Sciatic nerve (tissue), 2 donors: Measurements from ENCODE around the gene NYAP2. TPM values are rescaled to one million over a fixed set of nuclear protein-coding genes. Genes with fewer than 3 reads are reported as not detected.

Experiments
- ATAC-seq: fragments of 200-7000 bp; cut with Tn5 transposase; one replicate; pipeline ENCODE4 v1.9.1; 2020; ENCODE audit warnings: mild to moderate bottlenecking, moderate library complexity
- DNase-seq: peaks from one replicate; pipeline ENCODE4 v3.0.0-alpha.2; 2020; ENCODE audit warnings: low spot score
- intact Hi-C: fragments of 100-400 bp; cut with DNase I; formaldehyde crosslinking; loops from one replicate; pipeline ENCODE4 v1.14.2; 2022
- total RNA-seq: library from RNA; stranded (reverse); fragmentation: NEBNext Ultra II Directional; extraction: Animal tissue kit (Norgen Biotek cat#: 25700); gene quantifications from one replicate; pipeline ENCODE4 v1.2.1, GENCODE V29; 2021
- donor health status: DM: no; HTN: no; CAD: no.
- donor health status: DM: no; HTN: no; CAD: no.

NYAP2 gene
- total RNA-seq = 0.22 TPM

GRCh38 chr2:225399504-225399903, at the start of gene NYAP2:
TSS of gene NYAP2 (plus strand) at chr2:225399710. CDS start at chr2:225408881, 9,171 bp downstream.
- DNase-seq = no peak
- ATAC-seq = no peak
- intact Hi-C loops = no loop called here

- intact Hi-C loops = no loop called here
- no peak for DNase-seq
- ATAC-seq = no peak
Measured at GRCh38 chr2:225353579-225354085, 45.9 kb upstream of the NYAP2 start.

- ATAC-seq (no peak), DNase-seq (no peak)
- intact Hi-C loops = no loop called here
Measured at GRCh38 chr2:225354281-225354774, 45.2 kb upstream of the NYAP2 start.

DNA sequence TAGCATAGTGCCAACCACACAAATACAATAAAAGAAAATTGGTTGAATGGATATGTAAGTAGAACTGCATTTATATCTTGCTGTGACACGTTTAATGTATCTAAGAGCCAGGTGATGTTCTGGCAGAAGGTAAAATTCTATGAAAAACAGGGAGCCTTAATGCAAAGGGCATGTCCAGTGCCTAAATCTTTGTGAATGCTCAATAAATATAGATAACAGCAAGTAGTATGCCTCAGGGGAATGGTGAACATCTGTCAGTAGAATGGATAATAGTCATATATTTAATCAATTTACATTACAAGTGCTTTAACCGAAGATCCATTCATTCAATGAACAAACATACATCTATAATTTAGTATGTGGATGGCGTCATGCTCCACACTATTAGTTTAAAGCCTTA, 43.7 kb upstream of the NYAP2 start:
- ATAC-seq = no peak
- intact Hi-C loops = no loop called here

DNA sequence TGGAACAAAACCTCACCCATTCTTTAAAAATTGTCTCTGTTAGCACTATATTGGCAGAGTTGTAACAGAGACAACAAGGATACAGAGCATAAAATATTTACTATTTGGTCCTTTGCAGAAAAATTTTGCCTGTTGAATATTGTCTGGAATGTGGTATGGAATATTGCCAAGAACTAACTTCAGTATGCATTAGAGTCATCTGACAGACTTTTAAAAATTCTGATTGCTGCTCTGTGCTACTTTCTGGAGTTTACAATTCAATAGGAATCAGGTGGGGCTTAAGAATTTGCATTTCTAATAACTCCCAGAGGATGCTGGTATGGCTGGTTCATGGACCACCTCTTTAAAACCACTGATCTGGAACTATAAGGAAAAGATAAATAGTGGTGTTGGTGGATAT, 32.8 kb upstream of the NYAP2 start:
- intact Hi-C loops = no loop called here
- no peak for DNase-seq
- ATAC-seq = no peak

More for the DNA sequence above, 43.7 kb upstream of the NYAP2 start:
- DNase-seq = no peak

DNA sequence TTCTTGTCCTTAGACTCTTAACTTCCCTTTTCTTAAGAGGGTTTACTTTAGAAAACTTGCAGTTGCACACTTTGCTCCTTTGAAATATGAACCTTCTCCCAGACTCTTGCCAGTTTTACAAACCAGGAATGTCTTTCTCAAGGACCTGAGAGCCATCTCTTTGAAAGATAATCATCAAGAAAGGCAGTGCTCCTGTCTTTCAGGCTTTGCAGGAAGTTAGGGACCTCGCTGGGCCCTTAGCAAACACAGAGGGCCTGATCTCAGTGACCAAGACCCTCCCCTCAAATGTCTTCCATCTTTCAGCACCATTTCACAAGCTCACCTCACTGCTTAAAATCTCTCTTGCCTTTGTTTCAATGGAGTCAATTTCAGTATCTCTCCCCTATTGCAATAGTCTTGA, 32.0 kb upstream of the NYAP2 start:
- intact Hi-C loops = no loop called here
- ATAC-seq = no peak

DNA sequence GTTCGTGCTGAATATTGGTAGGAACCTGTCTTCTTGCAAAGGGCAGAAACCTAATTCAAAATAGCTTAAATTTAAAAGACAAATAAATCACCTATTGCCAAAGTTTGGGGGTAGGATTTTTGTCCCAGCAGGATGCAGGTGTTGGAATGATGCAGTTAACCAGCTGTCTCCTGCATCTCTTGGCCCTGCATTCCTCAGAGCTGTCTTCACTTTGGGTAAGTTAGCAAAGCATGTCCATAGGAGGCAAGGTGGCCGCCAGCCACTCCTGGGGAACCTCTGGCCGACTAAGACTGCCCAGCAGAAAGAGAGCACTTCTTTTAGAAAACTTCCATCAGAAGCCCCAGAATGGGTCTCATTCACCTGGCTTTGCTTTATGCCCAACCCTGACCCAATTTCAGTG, 20.5 kb upstream of the NYAP2 start:
- no peak for DNase-seq
- intact Hi-C loops = no loop called here

More for the DNA sequence above, 32.0 kb upstream of the NYAP2 start:
- DNase-seq = no peak

DNA sequence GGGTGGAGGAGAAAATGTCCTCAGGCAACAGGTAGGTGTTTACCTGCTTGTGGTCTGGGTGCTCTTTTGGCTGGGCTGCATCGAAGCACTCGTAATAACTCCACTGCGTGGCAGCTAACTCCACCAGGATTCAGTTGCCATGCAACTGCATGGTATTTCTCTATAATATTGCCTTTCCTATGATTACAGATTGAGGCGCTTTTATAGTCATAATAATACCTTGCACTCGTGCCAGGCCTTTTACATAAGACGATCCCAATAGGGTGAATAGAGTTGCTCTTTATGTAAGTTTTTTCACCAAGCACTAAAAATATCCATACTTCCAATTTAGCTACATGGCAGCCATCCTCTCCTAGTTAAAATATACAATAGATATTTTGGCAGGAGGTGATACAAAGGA, 19.7 kb upstream of the NYAP2 start:
- intact Hi-C loops = no loop called here
- ATAC-seq (no peak), DNase-seq (no peak)

More for the DNA sequence above, 20.5 kb upstream of the NYAP2 start:
- ATAC-seq = no peak

- ATAC-seq = no peak
- intact Hi-C loops = no loop called here
- DNase-seq = no peak
Measured at GRCh38 chr2:225381609-225382008, 17.9 kb upstream of the NYAP2 start.

DNA sequence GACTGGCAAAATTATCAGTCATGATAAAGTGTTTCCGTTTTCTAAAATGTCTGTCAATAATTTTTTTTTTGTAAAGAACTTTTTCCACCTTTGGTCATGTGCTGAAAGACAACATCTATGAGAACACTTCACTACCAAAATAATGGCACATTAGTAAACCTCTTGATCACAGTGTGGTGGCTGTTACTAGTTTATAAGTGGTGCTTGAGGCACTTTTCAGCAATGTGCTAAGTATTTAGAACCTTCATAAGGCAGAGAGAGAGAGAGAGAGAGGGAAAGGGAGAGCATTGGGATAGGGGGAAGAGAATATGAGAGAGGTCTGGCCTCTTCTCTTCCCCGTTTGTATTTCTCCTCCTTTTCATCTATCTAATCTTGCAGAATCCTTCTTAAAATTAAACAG, 1.1 kb upstream of the NYAP2 start:
- no peak for DNase-seq
- intact Hi-C loops = no loop called here
- no peak for ATAC-seq

GRCh38 chr2:225400060-225400511, 576 bp downstream of the NYAP2 start:
- ATAC-seq = no peak

GRCh38 chr2:225400546-225401400, 1.3 kb downstream of the NYAP2 start:
- DNase-seq = no peak
- intact Hi-C loops = loop anchor here (10.0 kb wide), 1 partner anchor 1596 kb away; no protein-coding TSS in a partner anchor
- no peak for ATAC-seq

More at GRCh38 chr2:225400060-225400511, 576 bp downstream of the NYAP2 start:
- intact Hi-C loops = loop anchor here (10.0 kb wide), 1 partner anchor 1595 kb away; no protein-coding TSS in a partner anchor
- DNase-seq = no peak

DNA sequence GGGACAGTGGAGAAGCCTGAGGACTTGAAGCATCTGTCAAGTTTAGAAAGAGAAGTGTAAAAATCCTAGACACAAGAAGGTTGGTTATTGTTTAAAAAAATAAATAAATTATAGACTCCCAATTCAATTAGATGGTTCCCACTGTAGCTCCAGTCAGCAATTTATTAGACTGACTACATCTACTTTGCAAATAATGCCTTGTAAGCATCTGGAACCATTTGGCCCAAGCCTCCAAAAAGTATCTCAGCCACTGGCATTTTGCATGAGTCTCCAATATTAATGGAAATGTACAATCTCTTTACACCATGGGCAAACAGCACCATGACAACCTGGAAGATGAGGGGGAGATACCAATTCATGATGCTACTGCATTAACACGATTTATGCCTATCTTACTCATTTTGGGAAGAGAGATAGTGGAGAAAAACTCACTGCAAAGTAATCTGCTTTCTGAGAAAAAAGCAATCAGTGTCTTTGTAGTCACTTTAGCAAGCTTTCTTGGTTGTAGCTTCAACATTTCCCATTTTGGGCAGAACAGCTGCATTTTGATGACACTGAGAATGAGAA, 2.8 kb downstream of the NYAP2 start:
- DNase-seq (no peak), ATAC-seq (no peak)
- intact Hi-C loops = loop anchor here (10.0 kb wide), 1 partner anchor 1597 kb away; no protein-coding TSS in a partner anchor

DNA sequence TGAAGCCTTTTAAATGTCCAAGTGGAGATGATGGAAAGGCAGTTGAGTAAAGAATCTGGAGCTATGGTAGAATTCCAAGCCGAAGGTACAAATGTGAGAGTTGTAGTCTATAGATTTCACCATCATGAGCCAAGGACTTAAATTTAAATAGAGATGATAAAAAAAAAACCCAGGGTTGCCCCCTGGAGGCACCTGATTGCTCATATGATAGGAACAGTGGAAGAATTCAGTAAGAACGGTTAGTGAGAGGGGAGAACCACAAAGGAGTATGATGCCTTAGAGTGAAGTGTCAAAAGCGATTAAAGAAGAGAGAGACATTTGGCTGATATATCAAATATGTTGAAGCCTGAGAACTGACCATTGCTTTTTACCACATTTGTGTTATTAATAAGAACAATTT, 11.9 kb downstream of the NYAP2 start:
- no peak for ATAC-seq
- DNase-seq = no peak

GRCh38 chr2:225413786-225414185, 14.3 kb downstream of the NYAP2 start:
- intact Hi-C loops = no loop called here
- ATAC-seq = no peak
- DNase-seq = no peak

More for the DNA sequence above, 11.9 kb downstream of the NYAP2 start:
- intact Hi-C loops = no loop called here

DNA sequence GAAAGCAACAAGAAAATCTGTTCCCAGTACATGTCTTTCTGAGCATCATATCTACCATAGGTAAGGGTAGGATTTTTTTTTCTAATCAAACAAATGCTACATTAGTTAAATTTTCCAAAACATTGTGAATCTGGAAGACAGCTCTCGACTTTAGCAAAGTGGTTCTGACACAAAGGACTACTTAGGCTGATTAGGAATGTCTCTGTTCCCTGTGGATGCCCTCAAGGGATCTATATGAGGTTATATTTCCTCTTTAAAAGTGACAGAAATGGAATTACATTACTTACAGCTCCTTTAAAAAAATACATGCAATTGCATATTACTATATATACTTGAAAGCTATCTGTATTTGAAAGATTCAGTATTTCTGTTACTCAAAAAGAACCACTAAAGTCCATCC, 15.4 kb downstream of the NYAP2 start:
- intact Hi-C loops = no loop called here
- no peak for DNase-seq
- no peak for ATAC-seq

- ATAC-seq = no peak
- no peak for DNase-seq
- intact Hi-C loops = no loop called here
Measured at GRCh38 chr2:225415341-225415740, 15.8 kb downstream of the NYAP2 start.

GRCh38 chr2:225415792-225416191, 16.3 kb downstream of the NYAP2 start:
- no peak for DNase-seq
- intact Hi-C loops = no loop called here
- ATAC-seq = no peak

- no peak for DNase-seq
- intact Hi-C loops = no loop called here
- ATAC-seq = no peak
Measured at GRCh38 chr2:225416616-225417367, 17.3 kb downstream of the NYAP2 start.
